Stimulated activated CD4-positive, alpha-beta T cell treated with anti-CD3 and anti-CD28 coated beads, Interleukin-2, amount 100 ng/mL, for 48 hours (primary cell): ENCODE data around the gene FGR.

ENCODE experiments used
- DNase-seq, 2 donors: peaks; one replicate each; pipeline ENCODE4 v3.0.0-alpha.2; 2020

FGR gene

DNA sequence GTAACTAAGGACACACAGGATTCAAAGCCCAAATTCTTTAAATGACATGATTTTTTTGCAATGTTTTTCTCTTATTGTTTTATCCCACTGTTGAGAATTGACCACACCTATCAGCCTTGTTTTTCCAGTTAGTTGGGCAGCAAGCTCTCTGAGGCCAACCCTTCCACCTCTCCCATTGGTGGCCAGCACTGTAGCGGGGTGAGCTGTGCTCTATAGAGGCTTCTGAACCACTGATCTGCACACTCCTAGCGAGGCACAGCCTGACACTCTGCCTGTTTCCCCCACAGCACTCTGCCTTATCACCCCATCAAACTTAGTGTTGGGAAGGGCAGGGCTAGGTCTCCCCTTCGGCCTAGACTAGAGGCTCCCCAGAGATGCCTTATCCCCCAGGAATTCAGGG is 50.5 kb downstream of the FGR start:
- DNase-seq = no peak

DNA sequence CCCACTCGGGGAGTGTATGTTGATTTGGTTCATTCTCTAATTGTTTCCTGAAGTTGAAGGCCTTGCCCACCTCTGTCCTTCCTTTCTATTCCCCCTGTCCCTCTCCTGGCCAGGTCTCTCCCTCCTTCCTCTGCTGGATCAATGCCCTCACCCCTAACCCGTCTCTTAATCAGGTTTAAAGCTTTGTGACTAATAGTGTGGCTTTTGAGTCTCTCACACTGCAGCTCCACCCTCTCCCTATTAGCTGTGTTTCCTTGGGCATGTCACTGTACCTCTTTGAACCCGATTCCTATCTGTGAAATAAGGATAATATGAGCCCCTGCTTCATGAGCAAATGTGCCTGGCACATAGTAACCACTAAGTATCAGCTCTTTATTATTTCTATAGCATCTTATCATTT is 51.5 kb downstream of the FGR start:
- no peak for DNase-seq

DNA sequence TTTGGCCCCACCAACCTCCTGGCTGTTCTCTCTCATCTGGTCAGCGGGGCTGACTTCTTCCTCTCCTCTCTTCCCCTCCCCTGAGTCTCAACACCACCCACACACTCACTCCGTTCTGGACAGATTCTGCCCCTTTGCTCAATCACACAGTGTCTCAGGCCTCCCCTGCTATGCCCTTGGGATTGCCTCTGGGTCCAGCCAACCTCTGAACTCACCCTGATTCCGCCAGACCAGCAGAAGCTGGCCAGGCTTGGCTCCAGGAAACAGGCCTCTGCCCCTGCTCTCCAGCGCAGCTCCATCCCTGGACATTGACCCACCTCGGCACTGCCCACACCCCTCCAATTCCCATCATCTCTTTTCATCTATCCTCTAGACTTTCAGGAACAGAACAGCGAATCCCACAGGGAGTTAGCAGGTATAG is 53.2 kb downstream of the FGR start:
- DNase-seq = no peak

DNA sequence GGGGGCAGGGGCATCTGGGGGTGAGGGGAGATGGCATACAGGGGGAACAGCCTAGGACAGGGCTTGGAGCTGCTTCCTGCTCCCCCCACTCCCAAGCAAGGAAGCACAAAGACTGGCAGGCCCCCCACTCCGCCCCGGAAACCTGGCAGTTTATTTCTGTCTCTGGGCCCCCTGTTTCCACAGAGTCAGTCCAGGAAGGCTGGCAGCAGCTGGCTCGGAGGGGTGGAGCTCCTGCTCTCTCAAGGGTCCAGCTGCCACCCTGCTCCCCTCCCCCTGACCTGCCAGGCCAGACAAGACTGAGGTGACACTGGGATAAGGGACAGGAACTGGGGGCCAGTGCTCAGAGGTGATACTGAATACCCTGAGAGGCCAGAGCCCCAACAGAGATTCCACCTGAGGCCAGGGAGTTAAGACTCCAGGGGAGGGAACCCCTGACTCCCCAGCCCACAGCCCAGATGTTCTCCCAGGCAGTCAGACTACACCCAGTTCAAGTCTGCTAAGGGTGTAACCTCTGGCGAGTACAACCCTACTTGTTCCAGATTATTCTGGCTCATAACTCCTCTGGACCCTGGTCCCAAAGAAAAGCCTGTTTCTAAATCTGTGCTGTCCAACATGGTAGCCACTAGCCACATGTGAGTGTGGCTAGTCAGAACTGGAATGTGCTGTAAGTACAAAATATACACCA is 57.3 kb downstream of the FGR start:
- no peak for DNase-seq

DNA sequence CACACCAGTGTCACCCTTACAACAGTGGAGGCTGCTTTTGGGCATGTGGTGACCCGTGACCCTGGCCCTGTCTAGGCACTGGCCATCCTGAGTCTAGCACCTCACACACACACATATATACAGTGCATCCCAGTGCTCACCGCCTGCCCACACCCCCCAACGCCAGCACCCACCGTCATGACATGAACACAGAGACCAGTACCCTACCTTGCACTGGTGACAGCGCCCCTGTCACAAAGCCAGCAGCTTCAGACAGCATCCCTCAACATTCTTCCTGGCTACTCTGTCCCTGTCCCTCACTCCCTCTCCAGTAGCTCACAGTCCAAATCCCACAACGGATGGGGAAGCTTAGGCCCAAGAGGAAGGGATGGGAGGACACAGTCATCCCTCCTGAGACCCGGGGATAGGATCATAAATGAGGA is 58.2 kb downstream of the FGR start:
- DNase-seq = no peak

DNA sequence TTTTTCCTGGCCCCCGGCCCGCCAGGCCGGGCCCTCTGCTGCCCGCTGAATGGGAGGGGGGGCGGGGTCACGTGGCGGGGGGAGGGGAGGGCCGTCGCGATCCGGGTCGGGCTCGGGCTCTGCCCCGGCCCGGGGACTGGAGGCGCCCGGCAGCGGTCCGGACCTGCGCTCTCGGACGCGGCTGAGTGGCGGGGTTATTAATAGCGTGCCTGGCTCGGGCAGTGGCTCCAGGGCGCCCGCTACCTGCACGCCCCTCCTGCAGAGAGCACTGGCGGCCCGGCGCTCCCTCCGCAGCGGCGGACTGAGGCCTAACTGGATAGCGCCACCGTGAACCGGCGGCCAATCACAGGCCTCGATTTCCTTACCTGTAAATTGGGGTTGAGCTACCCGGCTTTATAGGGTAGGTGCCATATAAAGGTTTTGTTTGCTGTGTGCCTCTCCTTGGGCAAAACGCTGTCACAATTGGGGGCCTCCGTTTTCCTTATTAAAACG is 59.1 kb downstream of the FGR start:
- DNase-seq = no peak

DNA sequence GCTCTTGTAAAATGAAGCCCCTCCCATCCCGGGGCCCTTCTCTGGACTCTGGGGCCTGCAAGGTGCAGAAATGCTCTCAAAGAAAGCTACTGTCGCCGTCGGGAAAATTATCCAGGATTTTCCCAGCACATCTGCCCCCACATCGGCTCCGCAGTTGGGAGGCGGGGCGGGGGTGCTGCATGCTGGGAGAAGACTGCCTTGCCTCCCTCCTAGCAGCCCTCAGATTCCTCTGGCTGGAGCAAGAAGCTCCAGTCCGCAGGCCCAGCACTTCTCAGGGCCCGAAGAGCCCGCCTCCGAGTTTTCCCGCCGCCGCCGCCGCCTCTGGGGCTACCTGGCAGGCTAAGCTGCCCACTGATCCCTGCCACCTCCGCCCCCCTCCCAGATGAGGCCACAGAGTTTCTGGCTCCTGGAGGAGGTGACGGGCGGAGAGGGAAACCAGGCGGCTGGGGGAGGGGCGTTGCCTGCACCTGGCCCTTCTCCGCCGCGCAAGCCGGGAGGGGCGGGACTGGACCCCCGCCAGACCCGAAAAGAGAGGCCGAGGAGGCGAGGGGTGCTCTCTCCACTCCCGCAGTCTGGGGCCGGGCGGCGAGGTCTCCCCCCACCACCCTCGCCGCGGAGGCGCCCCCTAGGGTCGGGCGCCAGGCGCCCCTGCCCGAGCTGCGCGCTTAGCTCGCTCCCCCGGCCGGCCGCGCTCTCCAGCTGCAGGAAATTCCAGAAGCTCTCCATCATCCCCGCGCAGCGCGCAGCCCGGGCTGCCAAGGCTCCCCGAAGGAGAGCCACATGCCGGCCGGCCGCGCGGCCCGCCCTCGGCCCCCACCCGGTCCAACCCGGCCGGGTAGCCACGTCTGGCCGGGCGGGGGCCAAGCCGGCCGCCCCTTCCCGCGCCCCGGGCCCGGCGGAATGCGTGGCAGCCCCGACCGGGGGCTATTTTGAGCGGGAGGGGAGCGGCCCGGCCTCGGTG is 59.8 kb downstream of the FGR start:
- no peak for DNase-seq

DNA sequence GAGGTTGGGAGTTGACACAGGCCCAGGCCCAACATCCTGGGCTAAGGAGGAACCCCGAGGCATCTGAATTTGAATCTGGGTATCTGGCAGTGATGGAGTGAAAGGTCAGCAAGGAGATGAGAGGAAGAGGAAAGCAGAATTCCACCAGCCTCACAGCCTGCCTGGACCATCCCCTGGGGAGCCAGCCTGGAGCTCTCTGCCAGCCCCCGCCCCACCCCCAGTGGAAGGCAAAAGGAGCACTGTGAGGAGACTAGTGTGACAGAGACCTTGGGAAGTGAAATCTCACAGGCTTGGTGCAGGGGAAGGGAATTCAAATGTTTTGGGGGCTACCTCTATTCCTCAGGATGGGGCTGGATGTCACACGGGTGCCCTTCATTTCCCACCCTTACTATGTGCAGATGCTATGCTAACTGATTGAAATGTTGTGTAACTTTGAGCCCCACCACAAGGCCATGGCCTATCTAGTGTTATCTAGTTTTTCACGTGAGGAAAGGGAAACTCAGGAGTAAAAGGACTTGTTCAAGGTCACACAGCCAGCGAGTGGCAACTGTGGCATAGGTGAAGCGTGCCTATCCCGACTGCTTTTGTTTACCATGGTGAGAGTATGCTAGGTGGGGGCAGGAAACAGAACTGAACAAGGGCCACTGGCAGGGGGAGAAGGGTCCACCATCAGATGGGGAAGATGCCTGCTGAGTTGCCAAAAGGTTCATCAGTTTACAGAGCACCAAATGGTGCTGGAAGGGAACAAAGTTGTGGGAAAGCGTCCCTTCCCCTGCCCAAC is 60.8 kb downstream of the FGR start:
- DNase-seq = no peak

DNA sequence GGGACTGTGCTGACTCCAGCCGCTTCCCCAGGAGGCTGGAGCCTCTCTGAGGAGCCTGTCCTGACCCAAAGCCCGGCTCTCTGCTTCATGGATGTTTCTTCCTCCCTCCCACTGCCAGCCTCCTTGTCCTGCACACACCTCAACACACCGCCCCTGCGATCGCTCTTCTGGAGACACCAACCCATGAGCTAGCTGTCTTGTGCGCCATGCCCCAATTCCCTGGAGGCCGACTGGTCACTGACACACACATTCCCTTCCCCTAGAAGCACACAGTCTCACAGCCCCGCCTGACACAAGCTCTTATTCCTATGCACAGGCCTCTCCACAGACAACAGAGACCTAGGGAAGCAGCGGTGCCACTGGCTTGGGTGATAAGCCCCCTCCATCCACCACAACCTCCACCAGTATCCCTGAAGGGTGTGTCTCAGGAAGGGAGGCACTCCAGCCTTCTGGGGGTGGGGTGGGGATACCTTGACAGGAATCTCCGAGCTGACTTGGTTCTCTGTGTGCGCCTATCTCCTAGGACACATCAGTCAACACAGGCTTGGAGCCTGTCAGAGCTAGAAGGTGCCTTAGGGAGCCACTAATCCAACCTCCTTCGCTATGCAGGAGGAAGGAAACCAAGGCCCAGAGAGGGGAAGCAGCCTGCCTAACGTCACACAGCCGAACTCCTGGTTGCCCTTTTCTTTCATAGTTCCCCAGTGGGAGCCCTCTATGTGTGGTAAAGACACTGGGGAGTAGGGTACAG is 62.1 kb downstream of the FGR start:
- DNase-seq = no peak

DNA sequence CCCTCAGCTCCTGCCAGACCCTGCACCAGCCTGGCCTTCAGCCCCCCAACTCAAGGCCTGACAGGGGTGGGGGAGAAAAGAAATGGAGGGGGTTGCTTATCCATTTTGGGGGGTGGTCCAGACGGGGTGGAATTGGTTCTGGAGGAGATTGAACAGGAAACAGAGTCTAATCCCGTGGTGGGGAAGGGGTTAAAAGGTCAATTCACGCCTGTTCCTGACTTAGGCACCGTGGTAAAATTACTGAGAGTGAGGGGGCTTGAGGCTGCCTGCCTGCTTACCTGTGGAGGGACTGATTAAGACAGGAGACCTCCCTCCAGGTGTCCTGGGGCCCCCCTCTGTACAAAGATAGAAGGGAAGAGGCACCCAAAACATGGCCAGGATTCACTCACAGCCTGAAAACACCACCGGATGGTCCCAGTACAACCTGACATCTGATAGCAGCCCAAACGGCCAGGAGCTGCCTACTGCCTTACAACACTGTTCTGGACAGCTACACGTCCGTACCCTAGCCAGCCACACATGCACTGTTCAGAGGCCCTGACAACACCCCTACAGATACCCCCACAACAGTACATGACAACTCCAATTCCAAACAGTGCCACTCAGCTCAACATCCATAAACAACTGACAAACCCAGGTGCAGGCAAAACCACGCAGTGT is 62.8 kb downstream of the FGR start:
- no peak for DNase-seq

DNA sequence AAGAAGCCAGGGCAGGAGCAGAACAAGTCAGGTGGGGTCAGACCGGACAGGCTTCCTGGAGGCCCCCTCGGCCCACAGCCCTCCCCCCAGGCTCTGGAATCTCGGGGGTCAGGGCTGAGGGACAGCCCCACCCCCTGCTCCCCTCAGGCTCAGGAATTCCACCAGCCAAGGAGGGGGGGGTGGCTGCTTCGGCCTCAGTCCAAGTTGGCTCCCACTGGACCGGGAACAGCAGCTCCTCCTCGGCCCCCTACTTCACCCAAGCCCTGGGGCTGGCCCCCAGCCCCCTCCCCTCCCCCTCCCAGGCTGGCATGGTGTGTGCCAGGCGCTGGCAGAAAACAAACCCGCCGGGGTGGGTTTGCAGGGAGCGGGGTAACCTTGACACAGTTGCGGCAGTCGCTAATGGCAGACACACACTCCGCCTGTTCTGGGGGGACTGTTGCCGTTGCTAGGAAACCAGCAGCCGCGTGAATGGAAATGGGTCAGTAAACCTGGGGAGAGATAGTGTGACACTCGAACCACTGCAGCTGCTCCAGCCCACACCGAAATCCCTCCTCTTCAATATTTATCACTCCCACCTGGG is 63.5 kb downstream of the FGR start:
- no peak for DNase-seq

DNA sequence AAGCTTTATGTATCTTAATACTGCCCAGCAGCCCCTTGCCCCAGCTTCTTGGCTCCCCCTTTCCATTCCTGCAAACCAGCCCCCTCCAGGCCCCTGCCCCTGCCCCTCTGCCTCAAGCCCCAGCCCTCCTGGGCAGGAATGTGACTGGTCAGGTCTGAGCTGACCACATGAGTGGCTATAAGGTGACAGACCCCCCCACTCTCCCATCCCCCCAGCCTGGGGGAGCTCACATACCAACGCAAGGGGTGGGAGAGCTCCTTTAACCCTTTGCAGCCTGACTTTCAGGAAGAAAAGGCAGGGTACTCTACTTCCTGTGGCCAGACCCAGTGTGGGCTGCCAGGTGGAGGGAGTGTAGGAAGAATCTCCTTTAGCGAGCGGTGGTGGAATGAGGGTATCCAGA is 64.2 kb downstream of the FGR start:
- DNase-seq = no peak

DNA sequence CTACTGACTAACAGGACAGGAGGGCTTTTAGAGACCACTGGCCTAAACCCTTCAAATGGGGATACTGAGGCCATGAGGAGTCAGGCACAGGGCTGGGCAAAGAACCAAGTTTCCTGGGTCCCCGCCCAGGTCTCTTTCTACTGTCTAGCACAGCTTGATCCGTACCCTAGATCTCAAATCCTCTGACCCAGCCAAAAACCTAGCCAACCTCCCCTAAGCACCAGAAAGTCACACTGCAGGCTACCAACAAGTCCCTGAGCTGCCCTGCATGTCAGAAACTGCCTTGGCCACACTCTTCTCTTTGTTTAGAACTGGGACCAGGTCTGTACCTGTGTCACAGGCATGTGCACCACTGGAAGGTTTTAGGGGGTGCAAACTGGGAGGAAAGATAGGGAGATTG is 64.6 kb downstream of the FGR start:
- DNase-seq = no peak

DNA sequence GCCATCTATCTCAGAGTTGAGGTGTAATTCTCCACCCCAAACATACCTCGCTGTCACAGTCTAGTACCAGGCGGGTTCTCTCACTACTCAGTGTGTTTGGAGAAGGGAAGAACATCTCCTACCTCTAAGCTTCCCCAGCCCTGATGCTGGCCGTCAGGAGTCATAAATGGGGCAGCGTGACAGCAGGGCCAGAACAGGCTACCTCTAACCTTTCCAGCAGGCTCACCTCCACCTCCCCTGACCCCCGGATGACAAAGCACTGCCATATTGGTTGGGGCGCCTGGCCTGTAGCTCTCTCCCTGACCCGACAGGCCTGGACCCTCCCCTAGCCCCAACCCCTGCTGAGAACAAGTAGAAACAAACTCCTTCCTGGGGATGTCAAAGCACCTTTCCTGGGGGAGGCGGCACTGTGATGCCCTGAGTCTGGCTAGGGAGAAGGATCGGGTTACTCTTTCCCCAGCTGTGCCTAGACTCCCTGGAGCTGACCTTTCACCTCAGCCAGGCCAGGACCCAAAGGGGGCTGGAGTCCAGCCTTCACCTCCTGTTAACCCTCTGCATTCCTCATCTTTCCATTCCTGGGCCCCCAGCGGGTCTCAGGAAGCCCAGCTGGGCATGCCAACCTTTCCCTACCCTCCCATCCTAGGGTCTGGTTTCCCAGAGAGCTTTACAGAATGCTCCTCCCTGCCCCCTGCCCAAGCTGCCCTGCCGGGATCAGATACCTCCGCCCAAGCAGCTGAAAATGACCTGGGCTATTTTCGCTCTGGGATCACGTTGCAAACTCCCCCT is 65.3 kb downstream of the FGR start:
- DNase-seq = no peak

DNA sequence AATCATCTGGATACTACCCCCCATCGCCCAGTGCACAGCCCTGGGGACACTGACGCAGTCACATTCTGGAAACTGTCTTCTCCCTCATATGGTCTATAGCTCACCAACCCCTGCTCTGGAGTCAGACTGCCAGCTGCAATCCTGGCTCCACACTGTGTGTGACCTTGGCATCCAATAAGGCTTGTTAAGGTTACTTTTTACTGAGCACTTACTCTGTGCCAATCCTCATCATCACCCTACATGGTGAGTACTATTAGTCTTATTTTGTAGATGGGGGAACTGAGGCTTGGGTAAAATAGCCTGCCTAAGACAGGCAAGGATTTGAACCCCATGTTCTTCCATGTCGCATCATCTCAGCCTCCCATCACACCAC is 65.9 kb downstream of the FGR start:
- no peak for DNase-seq

DNA sequence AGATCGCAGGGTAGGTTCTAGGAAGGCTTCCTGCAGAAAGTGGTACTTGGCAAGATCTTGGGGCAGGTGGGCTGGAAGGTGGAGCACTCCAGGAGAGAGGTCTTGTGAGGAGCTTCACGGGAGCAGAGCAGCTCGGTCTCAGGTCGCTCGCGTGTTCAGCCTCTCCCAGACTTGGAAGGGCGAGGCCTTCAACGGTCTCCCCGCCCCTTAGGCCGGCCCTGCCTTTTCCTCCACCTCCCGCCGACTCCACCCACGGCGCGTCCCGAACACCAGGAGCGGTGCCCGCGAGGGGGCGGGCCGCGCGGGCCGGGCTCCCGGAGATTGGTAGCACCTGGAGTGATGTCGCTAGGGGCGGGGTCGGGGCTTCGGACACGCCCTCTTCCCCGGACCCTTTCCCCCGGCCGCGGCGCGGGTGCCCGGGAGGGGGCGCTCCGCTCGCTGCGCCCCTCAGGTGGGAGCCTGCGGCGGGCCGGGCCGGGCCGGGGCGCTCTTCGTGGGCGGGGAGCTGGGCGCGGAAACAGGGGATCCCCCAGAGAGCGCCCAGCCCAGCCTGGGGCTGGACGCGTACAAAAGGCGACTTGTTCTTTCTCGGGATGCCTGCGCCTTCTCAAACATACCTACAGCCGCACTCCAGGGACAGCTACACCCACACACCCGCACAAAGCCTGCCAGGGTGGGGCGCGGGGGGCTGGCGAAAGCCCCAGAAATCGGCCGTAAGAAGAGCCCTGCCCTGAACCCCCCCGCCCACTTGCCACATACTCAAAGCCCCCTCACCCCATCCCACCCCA is 66.5 kb downstream of the FGR start:
- DNase-seq = peak; percentile 91 to 92

DNA sequence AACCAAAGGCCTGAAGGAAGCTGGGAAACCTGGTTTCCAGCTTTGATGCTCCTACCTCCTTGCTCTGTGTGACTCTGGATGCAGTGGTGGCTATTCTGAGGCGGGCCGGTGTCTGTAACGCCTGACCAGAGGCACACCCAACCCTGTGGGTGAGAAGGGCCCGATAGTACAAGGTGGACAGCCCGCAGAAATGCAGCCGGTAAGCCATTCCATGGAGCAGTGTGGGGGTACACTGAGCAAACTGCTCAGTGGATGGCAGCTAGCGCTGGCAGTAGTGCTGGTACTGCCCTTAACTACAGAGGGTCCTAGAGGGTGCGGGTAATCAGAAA is 67.0 kb downstream of the FGR start:
- no peak for DNase-seq

DNA sequence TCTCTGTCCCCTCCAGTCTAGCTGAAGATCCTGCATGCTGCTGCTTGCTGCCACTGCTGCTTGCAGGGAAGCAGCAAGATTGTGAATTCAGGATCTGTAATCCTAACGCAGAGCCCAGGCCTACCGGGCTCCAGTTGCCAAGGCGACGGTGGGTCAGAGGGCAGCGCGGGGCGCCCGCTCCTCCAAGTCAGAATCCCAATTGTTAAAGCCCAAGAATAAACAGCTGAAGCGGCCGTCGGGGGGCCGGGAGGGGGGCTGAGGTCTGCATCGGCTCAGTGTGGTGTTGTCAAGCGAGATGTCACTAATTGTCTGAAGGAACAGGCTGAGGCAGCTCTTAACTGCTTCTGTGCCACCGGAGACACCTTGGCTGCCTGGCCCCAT is 67.8 kb downstream of the FGR start:
- no peak for DNase-seq

DNA sequence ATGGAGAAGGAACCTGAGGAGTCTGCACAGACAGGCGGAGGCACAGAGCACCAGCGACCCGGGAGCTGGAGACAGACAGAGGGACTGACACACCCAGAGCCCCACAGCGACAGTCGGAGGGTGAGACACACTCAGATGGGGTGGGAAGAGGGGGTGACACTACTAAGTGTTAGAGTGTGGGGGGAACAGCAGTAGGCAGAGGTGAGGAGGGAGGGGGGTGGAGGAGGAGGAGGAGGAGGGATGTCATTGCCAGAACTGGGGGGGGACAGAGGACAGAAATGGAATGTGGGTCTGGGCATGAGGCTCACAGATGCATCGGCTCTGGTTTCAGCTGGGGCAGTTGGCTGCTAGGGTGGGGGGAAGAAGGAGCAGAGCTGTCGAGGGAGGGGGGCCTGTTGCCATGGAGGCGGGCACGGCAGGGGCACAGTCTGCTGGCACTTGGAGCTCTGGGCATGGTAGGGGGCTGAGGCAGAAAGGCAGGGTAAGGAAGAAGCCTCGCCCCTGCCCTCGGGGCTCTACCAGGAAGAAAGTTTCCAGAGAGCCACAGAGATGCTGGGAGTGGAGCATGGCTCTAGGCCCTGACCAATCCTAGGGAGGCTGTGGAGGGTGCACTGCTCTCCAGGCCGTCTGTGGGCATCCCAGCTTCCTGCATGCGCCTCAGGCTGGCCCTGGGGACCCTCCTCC is 68.4 kb downstream of the FGR start:
- DNase-seq = no peak
